ENCODE results near the gene ME2. TPM values are rescaled to one million over a fixed set of nuclear protein-coding genes. Genes with fewer than 3 reads are reported as not detected.
"Not testable (repeated sequence)": the region's sequence is repeated elsewhere in the genome, so short reads cannot be mapped to it uniquely, and the experiment has no call there.

ME2 gene
- polyA plus RNA-seq, 1 experiment: 21.9 TPM

- Histone ChIP-seq H3K36me3 (ENCODE audit: control insufficient read depth, insufficient read depth, low read length) (no peaks in the 10 kb centered on the region), H3K27me3 (ENCODE audit: control insufficient read depth, insufficient read depth, low read length) (no peaks in the 10 kb centered on the region; the same call in 1 of the 2 replicates), H3K4me3 (ENCODE audit: low read depth, low read length) (no peak overlapping the region)
- no peak for DNase-seq (ENCODE audit: low read depth)
- CTCF ChIA-PET: no interaction called here
- TF ChIP-seq CTCF (IDR thresholded peaks at IDR 0.05; ENCODE audit: insufficient read depth, low read depth, low read length): no peak
- POLR2A ChIA-PET: no interaction called here
Observed at GRCh38 chr18:50850307-50851065, 28.4 kb upstream of the ME2 start.

GRCh38 chr18:50853863-50854271, 25.1 kb upstream of the ME2 start:
- no peak for DNase-seq (ENCODE audit: low read depth)
- ChIA-PET CTCF (no interaction called here), POLR2A (no interaction called here)
- TF ChIP-seq CTCF (IDR thresholded peaks at IDR 0.05; ENCODE audit: insufficient read depth, low read depth, low read length): no peak
- no peaks in the 10 kb centered on the region; the same call in 1 of the 2 replicates for H3K27me3 ChIP-seq (ENCODE audit: control insufficient read depth, insufficient read depth, low read length)
- H3K36me3 ChIP-seq (ENCODE audit: control insufficient read depth, insufficient read depth, low read length): no peaks in the 10 kb centered on the region
- H3K4me3 ChIP-seq (ENCODE audit: low read depth, low read length): no peak overlapping the region

- H3K36me3 ChIP-seq (ENCODE audit: control insufficient read depth, insufficient read depth, low read length): no peaks in the 10 kb centered on the region
- no peaks in the 10 kb centered on the region; the same call in 1 of the 2 replicates for H3K27me3 ChIP-seq (ENCODE audit: control insufficient read depth, insufficient read depth, low read length)
- TF ChIP-seq CTCF (IDR thresholded peaks at IDR 0.05; ENCODE audit: insufficient read depth, low read depth, low read length): no peak
- ChIA-PET CTCF (interaction anchor here (1.6 kb wide), 1 partner anchor 11 kb away, joined by 4 read pairs; no protein-coding TSS in a partner anchor), POLR2A (no interaction called here)
- H3K4me3 ChIP-seq (ENCODE audit: low read depth, low read length): no peak overlapping the region
- DNase-seq (ENCODE audit: low read depth): no peak
Observed at GRCh38 chr18:50855976-50856757, 22.8 kb upstream of the ME2 start.

- H3K27me3 ChIP-seq (ENCODE audit: control insufficient read depth, insufficient read depth, low read length); DNase-seq (ENCODE audit: low read depth); POLR2A ChIA-PET; H3K36me3 ChIP-seq (ENCODE audit: control insufficient read depth, insufficient read depth, low read length); H3K4me3 ChIP-seq (ENCODE audit: low read depth, low read length): not testable (repeated sequence)
- CTCF ChIA-PET: interaction anchor here (1.1 kb wide), 1 partner anchor 194 kb away, joined by 4 read pairs; no protein-coding TSS in a partner anchor
Observed at GRCh38 chr18:50857166-50857565, 21.8 kb upstream of the ME2 start.

GRCh38 chr18:50857694-50858093, 21.2 kb upstream of the ME2 start:
- no peak for DNase-seq (ENCODE audit: low read depth)
- no peaks in the 10 kb centered on the region for H3K27me3 ChIP-seq (ENCODE audit: control insufficient read depth, insufficient read depth, low read length)
- no peak for TF ChIP-seq CTCF (IDR thresholded peaks at IDR 0.05; ENCODE audit: insufficient read depth, low read depth, low read length)
- no peaks in the 10 kb centered on the region for H3K36me3 ChIP-seq (ENCODE audit: control insufficient read depth, insufficient read depth, low read length)
- ChIA-PET POLR2A (no interaction called here), CTCF (interaction anchor here (1.1 kb wide), 1 partner anchor 194 kb away, joined by 4 read pairs; no protein-coding TSS in a partner anchor)
- no peak overlapping the region for H3K4me3 ChIP-seq (ENCODE audit: low read depth, low read length)

Measured in BJ (cell line).